Activated B cell treated with CpG ODN at 0.5 μM for 24 hours (primary cell): Measurements from ENCODE around the gene TMEM213. TPM values are rescaled to one million over a fixed set of nuclear protein-coding genes. Genes with fewer than 3 reads are reported as not detected.
"Not testable (repeated sequence)": the region's sequence is repeated elsewhere in the genome, so short reads cannot be mapped to it uniquely, and the experiment has no call there.

Source experiments
- ATAC-seq: fragments of 200-7000 bp; cut with Tn5 transposase; one replicate; pipeline ENCODE4 v1.10.0; 2021; ENCODE audit warnings: low read depth, mild to moderate bottlenecking, moderate library complexity
- CTCF ChIA-PET: fragments of 350-600 bp; sonication (Branson Sonifier 250); formaldehyde crosslinking; loops from one replicate; lab custom pipeline; 2021; ENCODE audit warnings: antibody characterized with exemption; lab: Charles Lee
- POLR2A ChIA-PET: fragments of 350-600 bp; sonication (Branson Sonifier 250); formaldehyde crosslinking; loops from one replicate; lab custom pipeline; 2021; ENCODE audit warnings: antibody characterized with exemption; lab: Charles Lee
- DNase-seq: peaks from one replicate; pipeline ENCODE4 v3.0.0; 2022
- H3K27ac Mint-ChIP-seq: one replicate; pipeline ENCODE4 v1.8.0; 2020; ENCODE audit warnings: mixed read lengths
- H3K27me3 Mint-ChIP-seq: one replicate; pipeline ENCODE4 v1.8.0; 2021; ENCODE audit warnings: mixed read lengths
- H3K36me3 Mint-ChIP-seq: one replicate; pipeline ENCODE4 v1.8.0; 2021; ENCODE audit warnings: low read depth, mixed read lengths
- H3K4me1 Mint-ChIP-seq: one replicate; pipeline ENCODE4 v1.8.0; 2021; ENCODE audit warnings: mixed read lengths
- H3K4me3 Mint-ChIP-seq: one replicate; pipeline ENCODE4 v1.8.0; 2020; ENCODE audit warnings: mild to moderate bottlenecking, mixed read lengths
- H3K9me3 Mint-ChIP-seq: one replicate; pipeline ENCODE4 v1.8.0; 2020; ENCODE audit warnings: mixed read lengths
- CTCF ChIP-seq: fragments of 200-600 bp; IDR thresholded peaks from one replicate; pipeline ENCODE4 v1.8.0; 2022; ENCODE audit warnings: antibody characterized with exemption, mild to moderate bottlenecking
- intact Hi-C: fragments of 100-400 bp; cut with micrococcal nuclease; formaldehyde crosslinking; loops from one replicate; pipeline ENCODE4 v1.15.1; 2024
- total RNA-seq: library from RNA; stranded (reverse); gene quantifications from 2 replicates; pipeline ENCODE4 v1.2.3, GENCODE V29; 2022

TMEM213 gene
- total RNA-seq, 1 donor from 2014 or later, result not detected

GRCh38 chr7:138809346-138809745, 11.6 kb downstream of the TMEM213 start:
- no peak for TF ChIP-seq CTCF
- no peak overlapping the region for H3K27ac Mint-ChIP-seq
- H3K4me3 Mint-ChIP-seq, result no peak overlapping the region
- intact Hi-C loops, result no loop called here
- H3K27me3 Mint-ChIP-seq, result no peaks in the 10 kb centered on the region
- CTCF ChIA-PET, result no interaction called here
- no peak for DNase-seq
- ATAC-seq, result no peak
- peaks cover 6% of the 10 kb centered on the region for H3K9me3 Mint-ChIP-seq
- H3K4me1 Mint-ChIP-seq, result no peaks in the 10 kb centered on the region
- no peaks in the 10 kb centered on the region for H3K36me3 Mint-ChIP-seq
- POLR2A ChIA-PET, result no interaction called here

GRCh38 chr7:138811327-138811726, 13.5 kb downstream of the TMEM213 start:
- intact Hi-C loops, H3K27me3 Mint-ChIP-seq, CTCF ChIA-PET, H3K9me3 Mint-ChIP-seq, H3K27ac Mint-ChIP-seq, ATAC-seq, H3K4me1 Mint-ChIP-seq, POLR2A ChIA-PET, H3K4me3 Mint-ChIP-seq, DNase-seq, H3K36me3 Mint-ChIP-seq: not testable (repeated sequence)

GRCh38 chr7:138813945-138814344, 16.2 kb downstream of the TMEM213 start:
- no peaks in the 10 kb centered on the region for H3K36me3 Mint-ChIP-seq
- ChIA-PET POLR2A (no interaction called here), CTCF (no interaction called here)
- H3K9me3 Mint-ChIP-seq, result no peaks in the 10 kb centered on the region
- H3K27me3 Mint-ChIP-seq, result peaks cover 1% of the 10 kb centered on the region
- H3K4me3 Mint-ChIP-seq, result no peak overlapping the region
- H3K4me1 Mint-ChIP-seq, result no peaks in the 10 kb centered on the region
- no peak for TF ChIP-seq CTCF
- DNase-seq (no peak), ATAC-seq (no peak)
- H3K27ac Mint-ChIP-seq, result no peak overlapping the region
- intact Hi-C loops, result no loop called here

GRCh38 chr7:138814816-138815332, 17.1 kb downstream of the TMEM213 start:
- no peak for TF ChIP-seq CTCF
- peaks cover 1% of the 10 kb centered on the region for H3K27me3 Mint-ChIP-seq
- intact Hi-C loops, result no loop called here
- no peak overlapping the region for H3K4me3 Mint-ChIP-seq
- ATAC-seq (no peak), DNase-seq (no peak)
- CTCF ChIA-PET, result no interaction called here
- H3K36me3 Mint-ChIP-seq, result no peaks in the 10 kb centered on the region
- no peaks in the 10 kb centered on the region for H3K4me1 Mint-ChIP-seq
- POLR2A ChIA-PET, result no interaction called here
- H3K27ac Mint-ChIP-seq, result no peak overlapping the region
- H3K9me3 Mint-ChIP-seq, result no peaks in the 10 kb centered on the region

- CTCF ChIA-PET, result no interaction called here
- H3K4me1 Mint-ChIP-seq, result no peaks in the 10 kb centered on the region
- no peaks in the 10 kb centered on the region for H3K9me3 Mint-ChIP-seq
- POLR2A ChIA-PET, result no interaction called here
- DNase-seq (no peak), ATAC-seq (no peak)
- no peak overlapping the region for H3K4me3 Mint-ChIP-seq
- TF ChIP-seq CTCF, result no peak
- no peaks in the 10 kb centered on the region for H3K36me3 Mint-ChIP-seq
- peaks cover 1% of the 10 kb centered on the region for H3K27me3 Mint-ChIP-seq
- intact Hi-C loops, result no loop called here
- no peak overlapping the region for H3K27ac Mint-ChIP-seq
Measured at GRCh38 chr7:138816650-138817049, 18.9 kb downstream of the TMEM213 start.

- DNase-seq (no peak), ATAC-seq (no peak)
- no peak overlapping the region for H3K4me3 Mint-ChIP-seq
- POLR2A ChIA-PET, result no interaction called here
- no peak overlapping the region for H3K27ac Mint-ChIP-seq
- no peaks in the 10 kb centered on the region for H3K36me3 Mint-ChIP-seq
- TF ChIP-seq CTCF, result no peak
- H3K27me3 Mint-ChIP-seq, result peaks cover 1% of the 10 kb centered on the region
- intact Hi-C loops, result no loop called here
- no peaks in the 10 kb centered on the region for H3K4me1 Mint-ChIP-seq
- no peaks in the 10 kb centered on the region for H3K9me3 Mint-ChIP-seq
- CTCF ChIA-PET, result no interaction called here
Measured at GRCh38 chr7:138819625-138820024, 21.8 kb downstream of the TMEM213 start.
